Neural cell (in vitro differentiated cells): ENCODE measurements around the gene KERA.

Source experiments
- CTCF ChIP-seq: fragments of 450-650 bp; IDR thresholded peaks from 2 replicates; pipeline ENCODE4 v1.5.1; 2014; ENCODE audit warnings: antibody characterized with exemption, mild to moderate bottlenecking, moderate library complexity; ENCODE audit not compliant: poor library complexity, severe bottlenecking
- EP300 ChIP-seq: fragments of 450-650 bp; conservative IDR thresholded peaks from 2 replicates; pipeline ENCODE4 v1.6.1; 2014; ENCODE audit warnings: antibody characterized with exemption, mild to moderate bottlenecking, moderate library complexity; ENCODE audit not compliant: poor library complexity, severe bottlenecking
- EZH2 ChIP-seq: fragments of 200-600, 300-800 bp; shearing (Covaris generic), sonication (generic); IDR thresholded peaks from 2 replicates; pipeline ENCODE4 v1.6.1; 2014; ENCODE audit warnings: antibody characterized with exemption, low read length, borderline replicate concordance, mild to moderate bottlenecking; ENCODE audit not compliant: insufficient read depth, poor library complexity, severe bottlenecking
- POLR2AphosphoS5 ChIP-seq: IDR thresholded peaks from 2 replicates; pipeline ENCODE4 v1.6.1; 2012
- TF ChIP-seq, protein P1 (sequence below): IDR thresholded peaks from 2 replicates; pipeline ENCODE4 v1.6.1; 2012; ENCODE audit warnings: borderline replicate concordance

- TF ChIP-seq POLR2AphosphoS5: no peak
- TF ChIP-seq CTCF: no peak
- no peak for TF ChIP-seq EZH2
- no peak for TF ChIP-seq EP300
- TF ChIP-seq, protein P1, sequence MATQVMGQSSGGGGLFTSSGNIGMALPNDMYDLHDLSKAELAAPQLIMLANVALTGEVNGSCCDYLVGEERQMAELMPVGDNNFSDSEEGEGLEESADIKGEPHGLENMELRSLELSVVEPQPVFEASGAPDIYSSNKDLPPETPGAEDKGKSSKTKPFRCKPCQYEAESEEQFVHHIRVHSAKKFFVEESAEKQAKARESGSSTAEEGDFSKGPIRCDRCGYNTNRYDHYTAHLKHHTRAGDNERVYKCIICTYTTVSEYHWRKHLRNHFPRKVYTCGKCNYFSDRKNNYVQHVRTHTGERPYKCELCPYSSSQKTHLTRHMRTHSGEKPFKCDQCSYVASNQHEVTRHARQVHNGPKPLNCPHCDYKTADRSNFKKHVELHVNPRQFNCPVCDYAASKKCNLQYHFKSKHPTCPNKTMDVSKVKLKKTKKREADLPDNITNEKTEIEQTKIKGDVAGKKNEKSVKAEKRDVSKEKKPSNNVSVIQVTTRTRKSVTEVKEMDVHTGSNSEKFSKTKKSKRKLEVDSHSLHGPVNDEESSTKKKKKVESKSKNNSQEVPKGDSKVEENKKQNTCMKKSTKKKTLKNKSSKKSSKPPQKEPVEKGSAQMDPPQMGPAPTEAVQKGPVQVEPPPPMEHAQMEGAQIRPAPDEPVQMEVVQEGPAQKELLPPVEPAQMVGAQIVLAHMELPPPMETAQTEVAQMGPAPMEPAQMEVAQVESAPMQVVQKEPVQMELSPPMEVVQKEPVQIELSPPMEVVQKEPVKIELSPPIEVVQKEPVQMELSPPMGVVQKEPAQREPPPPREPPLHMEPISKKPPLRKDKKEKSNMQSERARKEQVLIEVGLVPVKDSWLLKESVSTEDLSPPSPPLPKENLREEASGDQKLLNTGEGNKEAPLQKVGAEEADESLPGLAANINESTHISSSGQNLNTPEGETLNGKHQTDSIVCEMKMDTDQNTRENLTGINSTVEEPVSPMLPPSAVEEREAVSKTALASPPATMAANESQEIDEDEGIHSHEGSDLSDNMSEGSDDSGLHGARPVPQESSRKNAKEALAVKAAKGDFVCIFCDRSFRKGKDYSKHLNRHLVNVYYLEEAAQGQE: no peak
These were observed 34.4 kb downstream of the KERA start for GRCh38 chr12:91023326-91024004.
